ENCODE measurements around the gene NECTIN2. TPM values are rescaled to one million over a fixed set of nuclear protein-coding genes. Genes with fewer than 3 reads are reported as not detected.

The NECTIN2 gene
- total and polyA plus RNA-seq, 2 donors from 2014 or later, result 110 to 111 TPM

GRCh38 chr19:44903216-44903601 is 57.1 kb downstream of the NECTIN2 start:
- Histone ChIP-seq H3K36me3 (ENCODE audit: control insufficient read depth in 2 of 3, insufficient read depth in 3 of 3, low read length in 3 of 3) (peaks cover 0 to 10% (median 3%) of the 10 kb centered on the region in 3 donors), H3K9ac (ENCODE audit: low read length in 3 of 3) (no peak overlapping the region), H3K4me3 (ENCODE audit: low read length in 3 of 3) (no peak overlapping the region), H3K9me3 (ENCODE audit: control insufficient read depth in 2 of 3, insufficient read depth in 1 of 3, low read length in 3 of 3) (no peaks in the 10 kb centered on the region), H3K27me3 (ENCODE audit: control insufficient read depth, insufficient read depth, low read length) (no peaks in the 10 kb centered on the region), H3K27ac (ENCODE audit: low read depth in 2 of 2, low read length in 2 of 2) (no peak overlapping the region), H3K4me1 (ENCODE audit: control insufficient read depth in 2 of 3, insufficient read depth in 2 of 3, low read depth in 1 of 3, low read length in 3 of 3) (peaks cover 0 to 4% (median 0%) of the 10 kb centered on the region in 3 donors)
- no peak for FAIRE-seq
- intact Hi-C loops (cut with DNase I), result no loop called here
- TF ChIP-seq CTCF (IDR thresholded peaks at IDR 0.05; ENCODE audit: borderline replicate concordance, extremely low read depth, insufficient read depth), result no peak
- peak in 1 of 5 donors; percentile 63 for DNase-seq

GRCh38 chr19:44903602-44904425 is 57.7 kb downstream of the NECTIN2 start:
- Histone ChIP-seq H3K4me1 (ENCODE audit: control insufficient read depth in 2 of 3, insufficient read depth in 2 of 3, low read depth in 1 of 3, low read length in 3 of 3) (peaks cover 0 to 4% (median 0%) of the 10 kb centered on the region in 3 donors), H3K27ac (ENCODE audit: low read depth in 2 of 2, low read length in 2 of 2) (peak overlapping the region; percentile 18 to 61), H3K4me3 (ENCODE audit: low read length in 3 of 3) (peak overlapping the region in 1 of 3 donors; percentile 86), H3K27me3 (ENCODE audit: control insufficient read depth, insufficient read depth, low read length) (no peaks in the 10 kb centered on the region), H3K9me3 (ENCODE audit: control insufficient read depth in 2 of 3, insufficient read depth in 1 of 3, low read length in 3 of 3) (no peaks in the 10 kb centered on the region), H3K36me3 (ENCODE audit: control insufficient read depth in 2 of 3, insufficient read depth in 3 of 3, low read length in 3 of 3) (peaks cover 0 to 10% (median 3%) of the 10 kb centered on the region in 3 donors), H3K9ac (ENCODE audit: low read length in 3 of 3) (no peak overlapping the region)
- DNase-seq, result peak; percentile 77 to 87 (median 83)
- TF ChIP-seq CTCF (IDR thresholded peaks at IDR 0.05; ENCODE audit: borderline replicate concordance, extremely low read depth, insufficient read depth), result peak; percentile 96
- no peak for FAIRE-seq
- intact Hi-C loops (cut with DNase I), result no loop called here

- intact Hi-C loops (cut with DNase I), result no loop called here
- FAIRE-seq (no peak), DNase-seq (no peak)
- H3K27ac ChIP-seq (ENCODE audit: low read depth in 2 of 2, low read length in 2 of 2), result peak overlapping the region; percentile 25 to 61
- no peak overlapping the region for H3K9ac ChIP-seq (ENCODE audit: low read length in 3 of 3)
- no peaks in the 10 kb centered on the region for H3K27me3 ChIP-seq (ENCODE audit: control insufficient read depth, insufficient read depth, low read length)
- H3K4me3 ChIP-seq (ENCODE audit: low read length in 3 of 3), result peak overlapping the region in 2 of 3 donors; percentile 29 to 86
- no peak for TF ChIP-seq CTCF (IDR thresholded peaks at IDR 0.05; ENCODE audit: borderline replicate concordance, extremely low read depth, insufficient read depth)
- no peaks in the 10 kb centered on the region for H3K9me3 ChIP-seq (ENCODE audit: control insufficient read depth in 2 of 3, insufficient read depth in 1 of 3, low read length in 3 of 3)
- H3K4me1 ChIP-seq (ENCODE audit: control insufficient read depth in 2 of 3, insufficient read depth in 2 of 3, low read depth in 1 of 3, low read length in 3 of 3), result peaks cover 0 to 4% (median 0%) of the 10 kb centered on the region in 3 donors
- peaks cover 0 to 10% (median 3%) of the 10 kb centered on the region in 3 donors for H3K36me3 ChIP-seq (ENCODE audit: control insufficient read depth in 2 of 3, insufficient read depth in 3 of 3, low read length in 3 of 3)
Measured at GRCh38 chr19:44904426-44904994, 58.4 kb downstream of the NECTIN2 start.

Data from kidney (tissue), 14 donors.